BJ (cell line): ENCODE results near the gene SNAP25. TPM values are rescaled to one million over a fixed set of nuclear protein-coding genes. Genes with fewer than 3 reads are reported as not detected.

Experiments used
- CTCF ChIA-PET: fragments of 350-600 bp; formaldehyde crosslinking; extraction: SDS; loops from one replicate; lab custom pipeline; 2021; ENCODE audit warnings: antibody characterized with exemption, inconsistent platforms; lab: Yijun Ruan, JAX
- POLR2A ChIA-PET: fragments of 300-600 bp; sonication (Branson Sonifier 250); formaldehyde crosslinking; extraction: SDS; loops from one replicate; lab custom pipeline; 2021; ENCODE audit warnings: antibody characterized with exemption; lab: Charles Lee
- DNase-seq: peaks from one replicate; pipeline ENCODE4 v3.0.0-alpha.2; 2011; ENCODE audit warnings: low read depth
- H3K27me3 ChIP-seq: 2 replicates; pipeline ENCODE4 v1.6.0; 2011; ENCODE audit warnings: low read length; ENCODE audit not compliant: control insufficient read depth, insufficient read depth
- H3K36me3 ChIP-seq: 2 replicates; pipeline ENCODE4 v1.5.1; 2011; ENCODE audit warnings: low read length; ENCODE audit not compliant: control insufficient read depth, insufficient read depth
- H3K4me3 ChIP-seq: 2 replicates; pipeline ENCODE4 v1.5.1; 2011; ENCODE audit warnings: low read depth, mild to moderate bottlenecking, control low read depth, low read length
- CTCF ChIP-seq: IDR thresholded peaks from 2 replicates; pipeline ENCODE4 v1.5.1; 2011; ENCODE audit warnings: low read depth, mild to moderate bottlenecking, control low read depth, inconsistent platforms, low read length, moderate library complexity; ENCODE audit not compliant: insufficient read depth
- polyA plus RNA-seq: library from polyadenylated mRNA; depleted of rRNA; stranded (reverse); fragments of >200 nt; gene quantifications from 2 replicates; pipeline ENCODE4 v1.2.3, GENCODE V29; 2011

SNAP25 gene
- polyA plus RNA-seq, 1 experiment: 0.56 TPM

GRCh38 chr20:10313701-10314100 lies 95.1 kb downstream of the SNAP25 start:
- ChIA-PET POLR2A (no interaction called here), CTCF (interaction anchor here (1.2 kb wide), 1 partner anchor 14 kb away, joined by 3 read pairs; no protein-coding TSS in a partner anchor)
- no peak for DNase-seq
- H3K4me3 ChIP-seq: no peak overlapping the region
- no peaks in the 10 kb centered on the region for H3K36me3 ChIP-seq
- TF ChIP-seq CTCF: no peak
- H3K27me3 ChIP-seq: no peaks in the 10 kb centered on the region

- CTCF ChIA-PET: interaction anchor here (1.2 kb wide), 1 partner anchor 15 kb away, joined by 3 read pairs; no protein-coding TSS in a partner anchor
- H3K27me3 ChIP-seq: no peaks in the 10 kb centered on the region
- TF ChIP-seq CTCF: no peak
- POLR2A ChIA-PET: no interaction called here
- H3K36me3 ChIP-seq: no peaks in the 10 kb centered on the region
- no peak overlapping the region for H3K4me3 ChIP-seq
- no peak for DNase-seq
These were observed 95.6 kb downstream of the SNAP25 start for GRCh38 chr20:10314198-10314597.

- ChIA-PET CTCF (interaction anchor here (0.8 kb wide), 1 partner anchor 112 kb away, joined by 3 read pairs; no protein-coding TSS in a partner anchor), POLR2A (no interaction called here)
- H3K36me3 ChIP-seq: no peaks in the 10 kb centered on the region
- no peak overlapping the region for H3K4me3 ChIP-seq
- TF ChIP-seq CTCF: no peak
- H3K27me3 ChIP-seq: no peaks in the 10 kb centered on the region
- DNase-seq: no peak
These were observed 96.5 kb downstream of the SNAP25 start for GRCh38 chr20:10315138-10315537.

- no peak for DNase-seq
- ChIA-PET CTCF (interaction anchor here (0.8 to 1.2 kb wide), 3 partner anchors 36 to 217 kb away, joined by 3 read pairs; no protein-coding TSS in a partner anchor), POLR2A (no interaction called here)
These were observed 98.0 kb downstream of the SNAP25 start for GRCh38 chr20:10316582-10316981.

More at GRCh38 chr20:10316582-10316981, 98.0 kb downstream of the SNAP25 start:
- Histone ChIP-seq H3K4me3 (no peak overlapping the region), H3K36me3 (no peaks in the 10 kb centered on the region), H3K27me3 (no peaks in the 10 kb centered on the region)
- peak; percentile 24; the same call in 1 of the 2 replicates for TF ChIP-seq CTCF
